Upper lobe of left lung (tissue), 6 donors: Measurements from ENCODE around the gene GFAP. TPM values are rescaled to one million over a fixed set of nuclear protein-coding genes. Genes with fewer than 3 reads are reported as not detected.
A peak's percentile ranks its signal among the peaks of the same experiment; 100 is the strongest.

Source experiments
- ATAC-seq, 2 donors: fragments of 200-7000 bp; cut with Tn5 transposase; one replicate each; pipeline ENCODE4 v1.9.1; 2022; ENCODE audit warnings: mild to moderate bottlenecking in 2 of 2, moderate library complexity in 2 of 2; ENCODE audit not compliant: low FRiP score in 2 of 2
- DNase-seq, 2 donors: peaks; one replicate each; pipeline ENCODE4 v3.0.0-alpha.2; 2019 to 2020
- H3K27ac ChIP-seq, 4 donors: fragments of 200-600 bp; sonication (generic); one replicate each; pipeline ENCODE4 v1.5.1; 2016 to 2019
- H3K27me3 ChIP-seq, 4 donors: fragments of 200-600 bp; sonication (generic); one replicate each; pipeline ENCODE4 v1.5.1; 2017 to 2019
- H3K36me3 ChIP-seq, 4 donors: fragments of 200-600 bp; sonication (generic); one replicate each; pipeline ENCODE4 v1.5.1; 2016 to 2019
- H3K4me1 ChIP-seq, 4 donors: fragments of 200-600 bp; sonication (generic); one replicate each; pipeline ENCODE4 v1.5.1; 2018 to 2019
- H3K4me3 ChIP-seq, 4 donors: fragments of 200-600 bp; sonication (generic); one replicate each; pipeline ENCODE4 v1.5.1; 2017 to 2019; ENCODE audit warnings: mild to moderate bottlenecking in 2 of 4, moderate library complexity in 1 of 4
- H3K9me3 ChIP-seq, 4 donors: fragments of 200-600 bp; sonication (generic); one replicate each; pipeline ENCODE4 v1.5.1; 2018 to 2019
- CTCF ChIP-seq, 6 experiments: fragments of 450-650 bp in 4 of 6; fragments of 200-600 bp in 2 of 6; sonication (generic) in 2 of 6; IDR thresholded peaks; one replicate each; pipeline ENCODE4 v1.5.1; 2016 to 2019; ENCODE audit warnings: antibody characterized with exemption in 6 of 6
- EP300 ChIP-seq, 4 donors: sonication (generic); formaldehyde crosslinking; IDR thresholded peaks; one replicate each; pipeline ENCODE4 v1.5.1; 2017; ENCODE audit warnings: antibody characterized with exemption in 4 of 4, control low read depth in 2 of 4
- POLR2A ChIP-seq, 4 donors: fragments of 450-650 bp; IDR thresholded peaks; one replicate each; pipeline ENCODE4 v1.5.1; 2016 to 2017; ENCODE audit warnings: antibody characterized with exemption in 4 of 4, mild to moderate bottlenecking in 2 of 4
- POLR2AphosphoS5 ChIP-seq, 2 donors: sonication (generic); formaldehyde crosslinking; IDR thresholded peaks; one replicate each; pipeline ENCODE4 v1.5.1; 2017; ENCODE audit warnings: antibody characterized with exemption in 2 of 2
- WGBS, 2 donors: methylation state at CpG; one replicate each; pipeline ENCODE4 v1.1.5; 2017 to 2018; 5-methylcytosine and 5-hydroxymethylcytosine counted together
- total RNA-seq, 6 donors: library from RNA; depleted of rRNA in 4 of 6; stranded (reverse); fragments of >200 nt in 4 of 6; gene quantifications; one replicate each; pipeline versions ENCODE4 v1.1.0 to v1.2.1, GENCODE V29; 2016 to 2021
- donor health status: DM: no; HTN: no; CAD: no; lungs with moderate emphysema.
- donor health status: DM: no; HTN: yes; CAD: no; lungs with severe emphysema.

GFAP gene
- total RNA-seq, 6 donors from 2014 or later, result not detected

DNA sequence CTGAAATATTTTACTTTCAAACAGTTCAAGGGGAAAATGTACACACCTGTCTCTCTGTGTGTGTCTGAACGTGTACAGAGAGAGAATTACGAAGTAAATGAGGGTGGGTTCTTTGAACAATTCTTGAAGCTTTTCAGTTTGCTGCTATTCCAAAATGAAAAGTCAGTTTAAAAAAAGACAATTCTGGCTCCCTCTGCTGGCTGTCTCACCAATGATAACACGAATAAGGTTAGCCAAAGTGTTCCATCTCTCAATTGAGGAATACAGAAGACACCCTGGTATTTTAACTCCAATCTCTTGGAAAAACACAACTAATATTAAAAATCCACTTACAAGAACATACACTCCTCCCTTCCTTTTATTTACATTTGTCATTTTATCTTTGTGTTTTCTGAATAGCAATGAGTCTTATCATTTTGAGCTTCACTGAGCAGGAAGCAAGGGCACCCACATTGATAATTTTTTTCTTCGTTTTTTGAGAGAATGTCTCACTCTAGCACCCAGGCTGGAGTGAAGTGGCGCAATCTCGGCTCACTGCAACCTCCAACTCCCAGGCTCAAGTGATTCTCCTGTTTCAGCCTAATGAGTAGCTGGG, 36.6 kb downstream of the GFAP start:
- H3K4me3 ChIP-seq, result no peak overlapping the region
- H3K4me1 ChIP-seq, result no peaks in the 10 kb centered on the region
- WGBS, 2 donors, result 58 to 60% methylated on average over 6 of the region's 6 CpGs
- no peak for ATAC-seq
- TF ChIP-seq CTCF (IDR thresholded peaks at IDR 0.05) (peak in 4 of 6 experiments; percentile 23 to 38 (median 35)), EP300 (IDR thresholded peaks at IDR 0.05) (no peak), POLR2AphosphoS5 (IDR thresholded peaks at IDR 0.05) (no peak), POLR2A (IDR thresholded peaks at IDR 0.05) (no peak)
- H3K27ac ChIP-seq, result no peak overlapping the region
- H3K36me3 ChIP-seq, result peaks cover 69 to 97% (median 78%) of the 10 kb centered on the region in 4 donors
- no peak for DNase-seq
- H3K9me3 ChIP-seq, result no peaks in the 10 kb centered on the region
- H3K27me3 ChIP-seq, result no peaks in the 10 kb centered on the region

DNA sequence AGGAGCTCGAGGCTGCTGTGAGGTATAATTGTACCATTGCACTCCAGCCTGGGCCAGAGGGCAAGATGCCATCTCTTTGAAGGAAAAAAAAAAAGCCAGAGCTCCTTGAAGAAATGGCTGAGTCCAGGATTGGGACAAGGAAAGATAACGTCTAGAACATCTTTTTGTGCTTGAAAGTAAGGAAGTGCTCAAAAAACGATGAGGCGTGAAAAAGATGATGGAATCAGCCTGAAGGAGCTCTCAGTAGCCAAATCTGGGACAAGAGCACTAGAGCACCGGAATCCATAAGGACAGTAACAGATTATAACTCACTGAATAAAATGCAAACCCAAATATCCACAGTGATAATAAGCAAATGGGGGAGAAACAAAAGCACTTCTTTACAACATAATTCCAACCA, 38.2 kb downstream of the GFAP start:
- Histone ChIP-seq H3K27ac (no peak overlapping the region), H3K9me3 (no peaks in the 10 kb centered on the region), H3K4me3 (no peak overlapping the region), H3K27me3 (no peaks in the 10 kb centered on the region), H3K36me3 (peaks cover 60 to 97% (median 74%) of the 10 kb centered on the region in 4 donors), H3K4me1 (no peaks in the 10 kb centered on the region)
- ATAC-seq, result no peak
- TF ChIP-seq CTCF (IDR thresholded peaks at IDR 0.05) (no peak), EP300 (IDR thresholded peaks at IDR 0.05) (no peak), POLR2A (IDR thresholded peaks at IDR 0.05) (no peak), POLR2AphosphoS5 (IDR thresholded peaks at IDR 0.05) (no peak)
- WGBS, 2 donors, result 87 to 88% methylated on average over 5 of the region's 5 CpGs
- DNase-seq, result no peak

GRCh38 chr17:44875761-44876160, 39.5 kb downstream of the GFAP start:
- Histone ChIP-seq H3K27me3 (no peaks in the 10 kb centered on the region), H3K36me3 (peaks cover 55 to 97% (median 77%) of the 10 kb centered on the region in 4 donors), H3K4me3 (no peak overlapping the region), H3K4me1 (no peaks in the 10 kb centered on the region), H3K9me3 (no peaks in the 10 kb centered on the region), H3K27ac (no peak overlapping the region)
- 94 to 96% methylated on average over 6 of the region's 6 CpGs for whole genome bisulfite sequencing, 2 donors
- no peak for DNase-seq
- ATAC-seq, result no peak
- TF ChIP-seq CTCF (IDR thresholded peaks at IDR 0.05) (no peak), EP300 (IDR thresholded peaks at IDR 0.05) (no peak), POLR2AphosphoS5 (IDR thresholded peaks at IDR 0.05) (no peak), POLR2A (IDR thresholded peaks at IDR 0.05) (no peak)

DNA sequence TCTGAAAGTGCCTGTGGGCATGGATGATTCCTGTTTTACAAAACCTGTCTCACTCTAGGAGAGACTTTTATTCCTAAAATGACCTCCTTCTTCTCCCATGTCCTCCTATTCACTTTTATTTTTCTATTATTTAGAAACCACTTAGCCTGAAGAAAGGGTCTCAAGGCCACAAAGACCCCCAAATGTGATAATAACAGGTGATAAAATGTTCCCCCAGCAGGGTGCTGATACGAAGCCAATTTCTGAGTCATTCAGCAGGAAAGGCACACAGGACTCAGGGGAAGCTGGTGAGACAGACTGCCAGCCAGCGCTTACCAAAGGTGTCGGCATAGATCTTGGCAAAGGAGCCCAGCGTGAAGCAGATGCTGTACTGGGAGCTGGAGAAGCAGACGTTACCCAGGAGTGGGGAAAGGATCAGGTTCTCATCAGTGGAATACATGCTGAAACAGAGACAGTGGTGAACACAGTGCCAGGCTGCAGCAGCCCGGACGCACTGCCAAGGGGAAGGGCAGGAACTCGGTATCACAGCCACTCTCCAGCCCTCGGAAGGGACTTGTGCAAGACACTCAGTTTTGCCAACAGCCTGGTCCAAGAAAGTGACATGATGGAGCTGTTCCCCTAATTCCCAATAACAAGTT, 43.0 kb downstream of the GFAP start:
- Histone ChIP-seq H3K36me3 (peaks cover 41 to 97% (median 83%) of the 10 kb centered on the region in 4 donors), H3K4me3 (no peak overlapping the region), H3K27me3 (no peaks in the 10 kb centered on the region), H3K4me1 (no peaks in the 10 kb centered on the region), H3K27ac (no peak overlapping the region), H3K9me3 (no peaks in the 10 kb centered on the region)
- 65 to 80% methylated on average over 9 of the region's 9 CpGs for WGBS, 2 donors
- ATAC-seq (peak in 1 of 2 donors; percentile 16), DNase-seq (no peak)
- TF ChIP-seq POLR2AphosphoS5 (IDR thresholded peaks at IDR 0.05) (peak in 1 of 2 donors; percentile 47), EP300 (IDR thresholded peaks at IDR 0.05) (no peak)

GRCh38 chr17:44871556-44871955, 43.7 kb downstream of the GFAP start:
- DNase-seq (no peak), ATAC-seq (no peak)
- Histone ChIP-seq H3K27me3 (no peaks in the 10 kb centered on the region), H3K4me3 (no peak overlapping the region), H3K27ac (no peak overlapping the region), H3K36me3 (peaks cover 41 to 98% (median 83%) of the 10 kb centered on the region in 4 donors), H3K9me3 (no peaks in the 10 kb centered on the region), H3K4me1 (no peaks in the 10 kb centered on the region)
- WGBS, 2 donors, result 94 to 98% methylated on average over 12 of the region's 12 CpGs
- TF ChIP-seq EP300 (IDR thresholded peaks at IDR 0.05) (no peak), CTCF (IDR thresholded peaks at IDR 0.05) (no peak), POLR2A (IDR thresholded peaks at IDR 0.05) (no peak), POLR2AphosphoS5 (IDR thresholded peaks at IDR 0.05) (no peak)
